ENCODE results near the gene SKIC8.

The SKIC8 gene

DNA sequence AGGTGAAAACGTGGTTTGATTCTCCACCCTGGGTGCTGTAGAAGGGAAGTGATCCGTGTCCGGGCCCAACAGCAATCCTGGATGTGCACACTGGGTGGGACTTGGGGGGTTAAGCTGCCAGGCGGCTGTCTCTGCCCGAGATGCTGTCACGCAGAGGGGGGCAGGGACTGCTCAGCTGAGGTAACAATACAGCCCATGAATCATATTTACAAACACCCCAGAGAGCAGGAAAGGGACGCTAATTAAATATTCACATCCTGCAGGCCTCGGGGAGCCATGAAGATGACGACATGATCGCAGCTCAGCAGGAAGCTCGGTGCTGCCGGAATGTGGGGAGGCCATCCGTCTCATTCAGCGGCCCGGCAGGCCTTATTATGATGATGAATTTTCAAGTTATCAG is 22.8 kb upstream of the SKIC8 start:
- DNase-seq (ENCODE audit: low read depth, low spot score), result no peak

DNA sequence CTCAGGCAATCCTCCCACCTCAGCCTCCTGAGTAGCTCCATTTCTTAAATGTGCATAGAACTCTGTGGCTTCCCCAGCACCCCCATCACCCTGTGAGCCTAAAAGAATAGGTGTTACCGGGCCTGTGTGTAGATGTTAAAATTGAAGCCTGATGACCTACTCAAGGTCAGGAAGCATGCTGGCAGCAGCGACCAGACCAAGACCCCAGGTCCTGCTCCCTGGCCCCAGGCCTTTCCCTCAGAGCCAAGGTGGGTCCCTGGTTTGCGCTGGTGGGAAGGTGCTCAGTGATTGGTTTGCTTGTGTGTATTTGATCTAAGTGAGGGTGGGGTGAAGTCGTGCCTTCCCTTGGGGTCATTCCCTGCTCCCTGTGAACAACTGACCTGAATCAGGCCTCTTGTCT is 22.4 kb upstream of the SKIC8 start:
- no peak for DNase-seq (ENCODE audit: low read depth, low spot score)

DNA sequence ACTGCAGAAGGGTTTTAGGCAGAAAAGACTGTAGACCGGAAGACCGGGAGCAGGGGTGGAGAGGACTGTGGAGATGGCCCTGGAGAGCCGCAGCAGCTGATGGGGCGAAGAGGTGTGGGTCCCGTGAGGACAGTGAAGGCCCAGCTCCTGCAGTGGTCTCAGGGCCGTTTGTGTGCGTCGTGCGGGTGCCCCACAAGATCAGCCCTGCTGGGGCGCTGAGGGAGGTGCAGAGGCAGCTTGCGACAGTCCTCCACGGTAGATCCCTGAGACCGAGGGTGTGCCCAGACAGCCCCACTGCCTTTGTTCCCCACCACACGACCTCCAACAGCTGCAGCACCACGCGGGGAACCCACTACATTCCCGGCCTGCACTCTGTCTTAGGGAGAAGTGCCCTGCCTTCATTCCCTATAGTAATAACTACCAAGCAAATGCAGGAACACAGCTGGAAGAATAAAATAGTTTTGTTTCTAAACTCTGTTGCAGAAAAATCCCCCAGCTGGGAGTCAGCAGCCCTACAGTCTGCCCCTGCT is 21.7 kb upstream of the SKIC8 start:
- DNase-seq (ENCODE audit: low read depth, low spot score), result no peak

DNA sequence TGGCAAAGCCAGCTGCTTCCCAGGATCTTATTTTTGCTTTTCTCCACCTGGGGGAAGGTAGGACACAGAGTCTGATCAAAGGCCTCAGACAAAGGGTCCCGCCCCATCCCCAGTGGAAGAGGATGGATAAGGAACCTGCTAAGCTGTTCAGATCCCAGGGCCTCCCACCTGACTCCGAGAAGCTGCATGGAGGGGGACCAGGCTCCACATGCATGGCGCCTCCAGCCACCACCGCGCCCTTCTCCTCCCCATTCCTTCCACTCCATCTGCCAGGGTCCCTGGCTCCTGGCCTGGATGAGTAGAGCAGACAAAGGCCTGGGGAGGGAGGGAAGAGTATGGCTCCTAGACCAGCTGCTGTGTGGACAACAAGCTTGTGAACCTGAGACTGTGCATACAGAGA is 20.8 kb upstream of the SKIC8 start:
- DNase-seq (ENCODE audit: low read depth, low spot score), result no peak

DNA sequence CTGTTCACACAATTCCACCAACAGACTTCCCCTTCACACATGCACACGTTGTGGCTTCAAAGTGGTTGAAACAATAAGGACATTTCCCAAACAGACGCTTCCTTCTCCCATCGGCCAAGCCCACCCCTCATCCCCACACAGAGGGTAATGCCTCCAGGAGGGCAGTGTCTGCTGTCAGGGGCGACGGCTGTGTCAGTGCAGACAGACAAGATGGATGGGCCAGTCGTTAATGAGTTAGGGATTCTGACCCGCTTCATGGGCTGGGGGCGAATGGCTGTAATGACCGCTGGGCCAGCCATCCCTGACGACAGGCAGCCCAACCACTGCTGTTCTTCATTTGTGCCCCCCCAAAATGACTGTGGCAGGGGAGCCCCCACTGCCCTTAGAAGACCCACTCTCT is 20.2 kb upstream of the SKIC8 start:
- no peak for DNase-seq (ENCODE audit: low read depth, low spot score)

DNA sequence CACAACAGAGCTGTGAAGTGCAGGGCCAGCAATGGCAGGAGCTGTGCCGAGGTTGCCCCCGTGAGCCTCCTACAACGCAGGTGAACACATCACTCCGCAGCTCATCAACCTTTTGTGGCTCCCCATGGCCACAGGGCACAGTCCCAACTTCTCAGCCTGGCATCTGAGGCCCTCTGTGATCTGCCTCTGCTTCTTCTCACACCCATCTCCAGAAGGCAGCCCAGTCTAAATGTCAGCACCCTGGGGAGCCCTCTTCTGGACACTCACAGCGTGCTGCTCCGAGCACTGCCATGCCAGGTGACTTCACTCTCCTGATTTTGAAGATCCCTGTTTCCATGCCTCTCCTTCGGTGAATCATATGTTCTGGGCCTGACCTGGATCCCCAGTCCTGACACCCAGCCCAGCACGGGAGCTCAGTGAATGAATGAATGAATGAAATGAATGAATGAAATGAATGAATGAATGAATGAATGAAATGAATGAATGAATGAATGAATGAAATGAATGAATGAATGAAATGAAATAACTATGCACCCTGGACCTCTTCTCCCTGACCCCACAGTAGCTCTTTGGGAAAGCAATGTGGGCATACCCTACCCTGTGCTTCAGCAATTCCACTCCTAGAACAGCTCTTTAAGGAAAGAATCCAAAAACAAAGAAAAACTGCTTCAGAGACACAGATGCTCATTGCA is 17.9 kb upstream of the SKIC8 start:
- no peak for DNase-seq (ENCODE audit: low read depth, low spot score)

DNA sequence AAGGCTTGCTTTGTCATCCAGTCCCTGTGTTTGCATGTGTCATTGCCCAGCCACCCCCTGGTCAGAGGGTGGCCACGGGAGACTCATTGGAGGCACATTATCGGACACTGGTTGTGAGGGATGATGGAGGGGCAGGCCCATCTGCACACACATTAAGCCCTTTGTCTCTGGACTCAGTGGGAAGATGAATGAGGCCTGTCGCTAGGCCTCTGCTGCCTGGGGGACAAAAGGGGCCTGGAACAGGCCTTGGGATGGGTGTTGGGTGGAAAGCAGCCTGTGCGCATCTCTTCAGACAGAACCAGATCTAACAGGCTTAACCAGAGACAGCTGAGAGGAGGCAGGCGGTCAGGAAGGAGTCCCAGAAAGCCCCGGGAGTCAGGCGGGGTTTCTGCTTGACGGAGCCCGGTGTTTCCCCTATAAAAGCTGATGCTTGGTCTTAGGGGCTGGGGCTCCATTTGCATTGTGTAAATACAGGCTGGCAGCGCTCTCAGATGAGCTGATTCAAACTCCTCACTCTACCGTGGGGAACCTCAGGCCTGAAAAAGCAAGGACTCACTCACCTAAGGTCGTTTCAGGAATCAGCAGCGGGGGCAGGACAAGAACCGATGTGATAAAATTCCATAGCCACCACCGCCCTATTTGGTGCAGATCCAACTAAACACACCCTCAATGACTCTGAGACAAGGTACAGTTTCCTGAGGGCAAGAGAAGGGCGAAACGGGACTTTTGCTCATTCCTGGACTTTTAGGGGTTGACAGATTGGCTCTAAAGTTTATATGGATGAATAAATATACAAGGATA is 17.1 kb upstream of the SKIC8 start:
- no peak for DNase-seq (ENCODE audit: low read depth, low spot score)

DNA sequence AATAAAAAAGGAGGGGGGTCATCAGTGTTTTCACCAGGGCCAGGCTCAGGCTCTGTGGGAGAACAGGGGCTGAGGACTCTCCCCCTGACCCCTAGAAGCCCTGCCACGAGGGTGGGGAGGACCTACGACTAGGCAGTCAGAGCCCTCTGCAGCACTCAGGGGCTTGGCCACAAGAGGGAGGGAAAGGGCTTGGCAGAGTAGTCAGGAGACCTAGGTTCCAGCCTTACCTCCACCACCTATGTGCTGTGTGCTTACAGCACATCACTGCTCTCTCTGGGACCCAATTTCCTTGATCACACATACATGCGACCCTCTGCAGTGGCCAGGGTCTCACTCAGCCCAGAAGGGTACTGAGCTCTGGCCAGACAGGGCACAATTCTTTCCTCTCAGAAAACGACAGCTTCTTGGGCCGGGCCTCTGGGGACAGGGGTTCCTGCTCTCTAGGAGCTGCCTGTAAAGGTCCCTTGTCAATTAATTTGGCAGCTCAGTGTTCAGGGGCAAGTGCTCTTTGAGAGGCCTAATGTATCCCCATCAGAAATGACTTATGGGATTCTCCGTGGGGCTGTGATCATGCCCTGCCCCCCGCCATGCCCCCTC is 16.4 kb upstream of the SKIC8 start:
- no peak for DNase-seq (ENCODE audit: low read depth, low spot score)

DNA sequence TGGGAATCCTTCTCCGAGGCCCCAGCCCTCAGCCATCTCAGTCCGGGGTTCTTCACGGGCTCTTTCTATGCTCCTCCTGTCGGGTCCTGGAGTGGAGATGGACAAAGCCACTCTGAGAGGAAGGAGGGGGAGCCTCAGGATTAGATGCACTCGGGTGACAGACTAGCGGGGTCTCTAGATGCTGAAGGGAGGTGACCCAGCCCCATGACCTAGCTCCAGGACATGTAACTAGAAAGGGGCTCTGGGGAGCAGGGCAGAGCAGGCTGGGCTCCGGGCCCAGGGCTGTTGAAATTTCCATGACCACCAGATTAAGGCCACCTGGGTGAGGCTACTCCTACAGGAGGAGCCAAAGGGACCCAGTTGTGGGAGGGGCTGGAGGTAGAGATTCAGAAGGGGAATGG is 14.8 kb upstream of the SKIC8 start:
- no peak for DNase-seq (ENCODE audit: low read depth, low spot score)

DNA sequence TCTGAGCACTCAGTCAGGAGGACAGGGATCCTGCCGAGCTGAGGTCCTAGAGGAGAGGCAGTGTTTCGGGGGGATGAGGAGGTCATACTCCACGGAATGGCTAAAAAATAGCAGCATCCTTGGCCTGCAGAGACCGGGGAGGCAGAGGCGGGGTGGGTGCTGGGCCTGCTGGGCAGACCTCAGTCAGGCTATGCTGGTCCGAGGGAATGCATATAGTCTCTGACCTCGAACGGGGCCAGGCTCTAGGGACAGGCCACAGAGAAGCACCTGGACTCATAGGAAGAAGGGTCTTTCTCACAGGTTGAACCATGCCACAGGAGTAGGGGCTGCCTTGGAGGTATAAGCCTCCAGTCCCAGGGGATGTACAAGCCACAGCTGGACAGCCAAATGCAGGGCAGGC is 14.0 kb upstream of the SKIC8 start:
- DNase-seq (ENCODE audit: low read depth, low spot score), result no peak

DNA sequence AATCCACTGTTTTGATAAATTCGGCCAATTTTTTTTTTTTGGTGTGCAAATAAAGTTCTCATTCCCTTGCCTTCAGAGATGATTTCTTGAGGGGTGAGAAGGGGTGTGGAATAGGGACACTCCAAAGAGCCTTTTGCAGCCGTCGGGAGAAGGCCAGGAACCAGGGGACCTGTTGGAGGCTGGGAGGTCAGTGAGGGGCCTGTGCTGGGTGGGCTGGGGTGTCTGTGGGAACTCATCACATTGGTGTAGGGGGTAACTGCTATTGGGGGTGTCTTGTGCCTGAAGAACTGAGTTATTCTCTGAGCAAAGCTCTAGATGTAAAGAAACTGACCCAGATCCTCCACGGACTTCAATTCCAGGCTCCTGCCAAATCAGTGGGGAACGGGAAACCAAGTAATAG is 13.5 kb upstream of the SKIC8 start:
- DNase-seq (ENCODE audit: low read depth, low spot score), result no peak

DNA sequence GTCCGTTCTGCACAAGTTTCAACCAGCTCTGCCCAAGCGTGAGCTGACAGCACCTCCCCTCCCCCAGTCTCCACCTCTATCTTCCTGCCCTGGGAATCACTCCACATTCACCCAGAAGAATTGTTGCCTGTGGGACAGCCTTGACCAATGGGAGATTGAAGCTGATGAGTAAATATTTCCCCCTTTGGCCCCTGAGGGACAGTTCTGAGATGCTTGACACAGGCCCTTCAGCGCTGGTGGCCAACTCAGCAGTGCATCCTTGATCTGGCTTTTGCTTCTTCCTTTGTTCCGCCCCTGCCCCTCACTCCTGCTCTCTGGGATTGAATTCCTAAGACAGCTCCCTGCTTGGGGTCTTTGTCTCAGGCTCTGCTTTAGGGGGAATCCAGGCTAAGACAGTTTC is 13.1 kb upstream of the SKIC8 start:
- no peak for DNase-seq (ENCODE audit: low read depth, low spot score)

DNA sequence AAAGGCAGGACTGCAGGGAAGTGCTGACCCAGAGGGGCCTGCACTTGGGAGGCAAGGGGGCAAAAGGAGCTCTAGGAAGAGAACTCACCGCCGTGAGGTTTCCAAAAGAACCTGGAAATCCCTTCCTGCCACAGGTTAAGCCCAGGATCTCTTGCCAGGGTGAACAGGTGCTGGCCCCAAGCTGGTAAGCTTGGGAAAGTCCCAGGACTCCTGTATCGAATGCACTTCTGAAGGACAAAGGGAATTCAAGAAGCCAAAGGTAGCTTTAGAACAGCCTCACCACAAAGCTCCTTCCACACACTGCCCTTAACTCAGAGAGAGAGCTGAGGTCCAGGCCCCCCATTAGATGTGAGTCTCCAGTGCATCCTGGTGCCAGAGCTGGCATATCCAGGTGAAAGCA is 11.9 kb upstream of the SKIC8 start:
- no peak for DNase-seq (ENCODE audit: low read depth, low spot score)

DNA sequence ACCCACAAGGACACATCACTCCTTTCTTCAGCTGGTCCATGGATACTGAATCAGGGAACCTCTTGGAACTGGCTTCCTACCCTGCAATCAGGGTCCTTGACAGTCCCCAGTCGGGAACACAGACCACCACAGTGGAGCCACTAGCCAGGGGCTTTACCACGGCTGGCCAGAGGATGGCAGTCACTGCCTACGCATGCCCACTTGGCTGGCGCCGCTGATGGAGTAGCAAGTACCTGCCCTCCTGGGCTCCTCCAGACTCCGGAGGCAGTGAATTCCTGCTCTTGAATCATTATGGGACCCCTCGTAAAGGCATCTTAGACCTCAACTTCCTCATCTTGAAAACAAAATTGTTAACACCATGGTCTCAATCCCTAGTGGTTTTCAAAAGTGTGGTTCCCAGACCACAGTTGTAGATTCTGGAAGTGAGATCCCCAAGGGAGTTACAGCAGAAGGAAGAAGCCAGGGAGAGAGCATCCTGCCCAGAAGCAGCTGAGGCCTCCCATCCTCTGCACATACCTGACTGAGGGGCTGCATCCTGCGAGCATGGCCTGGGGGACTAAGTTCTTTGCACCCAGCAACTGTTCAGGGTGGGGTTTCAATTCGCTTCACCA is 9.1 kb upstream of the SKIC8 start:
- no peak for DNase-seq (ENCODE audit: low read depth, low spot score)

DNA sequence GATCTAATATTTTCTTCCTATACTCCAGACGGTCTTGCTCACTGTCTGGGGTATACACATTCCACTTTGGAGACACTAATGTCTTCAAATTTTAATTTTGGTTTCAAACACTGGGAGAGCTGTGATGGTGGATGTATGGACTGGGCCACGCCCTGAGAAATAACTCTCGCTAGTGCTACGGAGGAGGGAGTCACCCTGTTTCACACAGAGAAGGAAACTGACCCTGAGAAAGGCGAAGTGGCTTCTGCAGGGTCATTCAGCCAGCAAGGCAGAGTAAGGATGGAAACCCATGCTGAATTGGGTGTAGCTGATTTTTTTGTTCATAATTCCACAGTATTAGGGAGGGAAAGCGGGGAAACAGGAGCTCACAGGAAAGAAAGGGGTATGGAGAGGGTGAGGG is 8.6 kb upstream of the SKIC8 start:
- no peak for DNase-seq (ENCODE audit: low read depth, low spot score)

DNA sequence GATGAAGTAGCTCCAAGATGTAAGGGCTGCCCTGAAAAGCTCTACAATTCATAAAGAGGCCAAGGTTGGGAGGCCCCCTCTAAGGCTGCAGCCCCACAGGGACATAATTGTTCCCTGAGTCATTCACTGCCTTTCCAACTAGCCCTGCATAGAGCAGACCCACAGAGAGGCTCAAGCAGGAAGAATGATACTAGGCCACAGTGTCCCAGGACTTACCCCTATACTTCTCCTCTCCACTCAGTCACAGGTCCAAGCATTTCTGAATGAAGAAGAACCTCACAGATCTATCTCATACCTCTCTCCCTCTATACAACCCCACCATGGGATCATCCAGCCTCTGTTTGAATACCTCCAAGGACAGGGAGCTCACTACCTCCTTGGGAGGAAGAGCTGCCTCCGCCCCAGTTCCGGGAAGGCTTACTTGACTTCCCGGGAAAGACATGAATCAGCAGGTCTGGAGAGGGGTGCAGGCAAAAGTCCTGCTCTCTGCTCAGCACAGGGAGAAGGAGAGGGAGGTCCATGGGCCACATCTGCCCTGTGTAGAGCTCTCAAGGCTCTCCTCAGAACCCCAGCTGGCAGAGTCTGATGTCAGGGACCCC is 6.9 kb upstream of the SKIC8 start:
- no peak for DNase-seq (ENCODE audit: low read depth, low spot score)

DNA sequence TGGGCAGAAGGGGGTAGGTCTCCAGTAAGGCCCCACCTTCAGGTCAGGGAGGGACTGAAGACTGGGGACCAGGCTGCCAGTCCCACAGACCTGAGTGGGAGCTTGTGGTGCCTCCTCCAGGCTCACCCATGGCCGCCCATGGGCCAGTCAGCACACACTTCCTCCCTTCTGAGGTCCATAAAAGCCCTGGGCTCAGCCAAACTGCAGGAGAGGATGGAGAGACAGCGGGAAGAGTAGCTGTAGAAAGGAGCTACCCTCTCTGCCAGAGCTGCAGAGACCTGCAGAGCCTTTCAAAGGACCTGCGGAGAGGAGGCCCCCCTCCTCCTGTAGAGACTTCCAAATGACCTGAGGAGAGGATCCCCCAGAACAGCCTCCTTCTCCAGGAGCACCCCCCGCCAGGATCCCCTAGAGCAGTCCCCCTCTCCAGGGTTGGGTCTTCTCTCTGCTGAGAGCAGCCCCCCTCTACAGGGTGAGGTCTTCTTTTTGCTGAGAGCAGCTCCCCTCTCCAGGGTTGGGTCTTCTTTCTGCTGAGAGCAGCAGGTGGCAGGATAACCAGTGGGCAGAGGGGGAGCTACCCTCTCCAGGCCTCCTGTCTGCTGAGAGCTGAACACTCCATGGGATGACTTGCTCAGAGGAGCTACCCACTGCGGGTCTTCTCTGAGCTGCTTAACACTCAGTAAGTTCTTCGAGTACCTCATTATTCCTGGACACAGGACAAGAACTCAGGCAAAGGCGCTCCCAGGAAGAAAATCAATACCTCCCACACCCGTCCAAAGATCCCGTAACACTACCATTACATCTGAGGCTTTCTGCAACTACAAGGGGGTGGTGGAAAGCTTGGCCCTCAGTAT is 5.0 kb upstream of the SKIC8 start:
- no peak for DNase-seq (ENCODE audit: low read depth, low spot score)

DNA sequence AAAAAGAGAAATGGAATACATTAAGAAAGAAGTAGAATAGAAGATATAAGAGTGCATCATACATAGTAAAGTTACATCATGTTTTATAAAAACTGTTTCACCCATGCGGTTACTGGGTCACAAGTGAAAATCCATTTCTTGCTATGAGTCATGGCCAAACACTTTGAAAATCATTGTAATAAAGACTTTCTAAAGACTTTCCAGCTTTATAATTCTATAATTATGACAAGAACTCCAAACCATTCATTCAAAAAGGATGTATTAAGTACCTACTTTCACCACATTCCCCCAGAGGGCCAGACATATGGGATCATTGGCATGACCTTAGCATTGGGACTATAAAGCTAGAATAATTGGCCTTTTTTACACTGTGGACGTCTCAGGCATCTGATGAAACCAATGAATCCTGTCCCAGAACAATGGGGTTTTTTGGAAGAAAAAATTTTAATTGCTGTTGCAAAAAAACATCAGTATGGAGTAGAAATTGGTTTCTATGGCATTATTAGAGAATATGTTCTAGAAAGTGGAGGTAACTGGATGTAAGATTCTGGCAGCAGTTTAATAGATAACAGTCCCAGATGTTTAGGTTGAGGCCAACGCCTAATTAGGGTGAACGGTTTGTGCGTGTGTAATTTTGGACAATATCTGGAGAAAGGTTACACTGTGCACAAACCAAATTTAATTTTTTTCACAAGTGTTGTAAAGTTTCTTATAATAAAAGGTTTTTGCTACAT is 3.3 kb upstream of the SKIC8 start:
- no peak for DNase-seq (ENCODE audit: low read depth, low spot score)

DNA sequence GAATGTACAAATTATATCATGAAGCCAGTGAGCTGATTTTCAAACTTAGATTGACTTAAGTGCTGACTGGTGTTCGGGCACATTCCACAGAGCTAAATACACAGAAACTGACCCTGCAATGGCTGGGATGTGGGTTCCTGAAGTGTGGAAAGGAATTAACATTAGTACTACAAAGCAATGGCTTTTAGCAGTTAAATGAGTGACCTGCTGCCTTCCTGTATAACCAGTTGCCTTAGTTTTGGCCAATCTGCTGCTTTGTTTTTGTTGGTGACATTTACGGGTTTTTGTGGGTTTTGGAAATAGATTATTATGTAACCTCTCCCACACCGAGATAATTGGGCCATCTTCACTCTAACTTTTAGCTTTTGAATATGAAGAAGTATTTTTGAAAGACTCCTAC is 2.4 kb upstream of the SKIC8 start:
- DNase-seq (ENCODE audit: low read depth, low spot score), result no peak

DNA sequence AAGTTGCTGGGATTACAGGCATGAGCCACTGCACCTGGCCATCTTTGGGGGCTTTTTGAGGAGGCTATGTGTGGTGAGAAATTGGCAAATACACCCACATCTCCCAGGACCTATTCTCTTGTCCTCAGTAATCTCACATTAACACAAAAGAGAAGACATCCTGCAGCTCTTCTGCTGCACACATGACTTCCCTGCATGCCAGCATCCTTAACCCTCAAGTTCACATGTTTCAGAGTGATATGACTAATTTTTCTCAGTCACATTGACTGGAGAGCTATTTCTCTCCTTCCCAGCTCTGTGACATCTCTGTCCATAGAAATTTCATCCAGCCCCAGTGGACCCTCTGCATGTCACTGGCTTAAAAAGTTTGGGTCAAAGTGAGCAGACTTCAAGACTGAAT is 1.9 kb upstream of the SKIC8 start:
- DNase-seq (ENCODE audit: low read depth, low spot score), result no peak

All from iPS DF 19.7 (cell line).